Transverse colon (tissue), 4 donors: ENCODE data around the gene MSL3. TPM values are rescaled to one million over a fixed set of nuclear protein-coding genes. Genes with fewer than 3 reads are reported as not detected.
A peak's percentile ranks its signal among the peaks of the same experiment; 100 is the strongest.

Experiments used
- DNase-seq: peaks from one replicate; pipeline ENCODE4 v3.0.0-alpha.2; 2019
- H3K27ac ChIP-seq, 4 donors: fragments of 200-600 bp; sonication (generic); 2 replicates each; pipeline ENCODE4 v1.5.1; 2016 to 2018; ENCODE audit warnings: inconsistent platforms in 4 of 4
- H3K27me3 ChIP-seq: fragments of 200-600 bp; sonication (generic); 2 replicates; pipeline ENCODE4 v1.5.1; 2017; ENCODE audit warnings: inconsistent platforms
- H3K36me3 ChIP-seq, 4 donors: fragments of 200-600 bp; sonication (generic); 2 replicates each; pipeline ENCODE4 v1.5.1; 2017 to 2019; ENCODE audit warnings: inconsistent platforms in 4 of 4
- H3K4me1 ChIP-seq, 4 donors: fragments of 200-600 bp; sonication (generic); 2 replicates each; pipeline ENCODE4 v1.5.1; 2017 to 2020; ENCODE audit warnings: inconsistent platforms in 4 of 4
- H3K4me3 ChIP-seq, 4 donors: fragments of 200-600 bp; sonication (generic); 1 replicate in 1 of 4; 2 replicates in 3 of 4; pipeline versions ENCODE4 v1.5.1 to v1.6.1; 2017 to 2019; ENCODE audit warnings: inconsistent platforms in 4 of 4
- H3K9me3 ChIP-seq, 2 donors: fragments of 200-600 bp; sonication (generic); 2 replicates each; pipeline ENCODE4 v1.5.1; 2017 to 2019; ENCODE audit warnings: inconsistent platforms in 2 of 2
- EP300 ChIP-seq: sonication (generic); formaldehyde crosslinking; IDR thresholded peaks from one replicate; pipeline ENCODE4 v1.6.1; 2017; ENCODE audit warnings: antibody characterized with exemption, low read depth
- POLR2A ChIP-seq: fragments of 450-650 bp; IDR thresholded peaks from one replicate; pipeline ENCODE4 v1.6.1; 2016; ENCODE audit warnings: antibody characterized with exemption, mild to moderate bottlenecking, moderate library complexity
- POLR2AphosphoS5 ChIP-seq, 3 donors: sonication (generic); formaldehyde crosslinking; IDR thresholded peaks; one replicate each; pipeline ENCODE4 v1.6.1; 2016; ENCODE audit warnings: antibody characterized with exemption in 3 of 3
- WGBS, 2 donors: methylation state at CpG; one replicate each; pipeline ENCODE4 v1.1.5; 2018; ENCODE audit warnings: low coverage in 1 of 2; 5-methylcytosine and 5-hydroxymethylcytosine counted together
- in situ Hi-C, 4 donors: fragments of 200-750 bp; cut with MboI; loops; one replicate each; pipeline versions ENCODE4 v1.15.0 to v1.15.1; 2017; ENCODE audit warnings: low sequenced_read_pairs in 3 of 4, low pct_ligation_motif_present in 1 of 4, low pct_unique_long_range_greater_than_20kb in 1 of 4
- intact Hi-C: fragments of 100-400 bp; cut with DNase I; formaldehyde crosslinking; loops from one replicate; pipeline ENCODE4 v1.15.1; 2023; ENCODE audit warnings: low total_unique reads
- total RNA-seq, 4 donors: library from RNA; depleted of rRNA; stranded (reverse); fragments of >200 nt; gene quantifications; one replicate each; pipeline ENCODE4 v1.1.0, GENCODE V29; 2016
- TF ChIP-seq, protein P1 (sequence below), 5 experiments: fragments of 200-600 bp in 3 of 5; fragments of 450-650 bp in 2 of 5; sonication (generic) in 3 of 5; IDR thresholded peaks; 1 replicate in 2 of 5; 2 replicates in 3 of 5; pipeline ENCODE4 v1.5.1; 2016 to 2017; ENCODE audit warnings: antibody characterized with exemption in 5 of 5, inconsistent platforms in 3 of 5, mild to moderate bottlenecking in 2 of 5, moderate library complexity in 1 of 5

The MSL3 gene
- total RNA-seq, 4 donors from 2014 or later = 11.9 to 37.8 (median 25.9) TPM

DNA sequence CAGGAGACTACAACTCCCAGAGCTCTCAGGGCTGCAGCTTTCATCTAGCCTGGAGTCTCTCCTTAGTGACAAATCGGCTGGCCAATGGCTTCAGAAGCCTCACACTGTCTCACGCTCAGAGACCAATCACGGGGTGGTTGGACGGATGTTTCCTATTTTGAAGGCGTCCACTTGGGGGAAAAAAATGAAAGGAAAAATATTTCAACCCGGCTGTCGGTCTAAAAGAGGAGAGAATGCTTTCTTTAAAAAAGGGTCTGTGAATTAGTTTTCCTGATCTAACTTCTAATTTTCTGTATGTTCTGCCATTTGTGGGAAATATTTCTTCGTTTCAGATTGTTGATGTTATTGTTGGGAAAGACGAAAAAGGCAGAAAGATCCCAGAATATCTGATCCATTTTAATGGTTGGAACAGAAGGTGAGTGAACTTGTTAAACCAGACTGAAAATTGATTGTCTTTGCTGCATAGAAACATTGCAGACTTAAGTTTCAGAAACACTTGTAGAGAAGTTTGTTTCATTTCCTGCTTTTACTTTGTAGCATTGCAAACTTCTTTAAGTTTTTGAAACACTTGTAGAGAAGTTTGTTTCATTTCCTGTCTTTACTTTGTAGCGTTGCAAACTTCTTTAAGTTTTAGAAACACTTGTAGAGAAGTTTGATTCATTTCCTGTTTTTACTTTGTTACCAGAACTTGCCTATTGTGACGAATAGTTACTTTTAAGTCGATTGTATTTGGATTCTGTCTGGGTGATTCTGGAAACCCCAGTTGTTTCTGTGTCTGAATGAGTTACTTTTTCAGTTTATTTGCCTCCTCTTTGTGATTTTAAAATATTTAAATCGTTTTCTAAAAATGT lies 1.6 kb downstream of the MSL3 start:
- DNase-seq = peak; percentile 84
- in situ Hi-C loops = loop anchor here (25.0 kb wide), 2 partner anchors 222 to 622 kb away; no protein-coding TSS in a partner anchor
- Histone ChIP-seq H3K4me1 (peaks cover 0 to 7% (median 0%) of the 10 kb centered on the region in 4 donors), H3K27me3 (no peaks in the 10 kb centered on the region), H3K4me3 (peak overlapping the region in 3 of 4 donors; percentile 59 to 90 (median 83)), H3K9me3 (no peaks in the 10 kb centered on the region), H3K27ac (peak overlapping the region; percentile 89 to 97 (median 92)), H3K36me3 (peaks cover 0 to 6% (median 0%) of the 10 kb centered on the region in 4 donors)
- peak in 1 of 3 donors; percentile 15 for TF ChIP-seq POLR2AphosphoS5 (IDR thresholded peaks at IDR 0.05)
- no peak for TF ChIP-seq EP300
- TF ChIP-seq, protein P1, sequence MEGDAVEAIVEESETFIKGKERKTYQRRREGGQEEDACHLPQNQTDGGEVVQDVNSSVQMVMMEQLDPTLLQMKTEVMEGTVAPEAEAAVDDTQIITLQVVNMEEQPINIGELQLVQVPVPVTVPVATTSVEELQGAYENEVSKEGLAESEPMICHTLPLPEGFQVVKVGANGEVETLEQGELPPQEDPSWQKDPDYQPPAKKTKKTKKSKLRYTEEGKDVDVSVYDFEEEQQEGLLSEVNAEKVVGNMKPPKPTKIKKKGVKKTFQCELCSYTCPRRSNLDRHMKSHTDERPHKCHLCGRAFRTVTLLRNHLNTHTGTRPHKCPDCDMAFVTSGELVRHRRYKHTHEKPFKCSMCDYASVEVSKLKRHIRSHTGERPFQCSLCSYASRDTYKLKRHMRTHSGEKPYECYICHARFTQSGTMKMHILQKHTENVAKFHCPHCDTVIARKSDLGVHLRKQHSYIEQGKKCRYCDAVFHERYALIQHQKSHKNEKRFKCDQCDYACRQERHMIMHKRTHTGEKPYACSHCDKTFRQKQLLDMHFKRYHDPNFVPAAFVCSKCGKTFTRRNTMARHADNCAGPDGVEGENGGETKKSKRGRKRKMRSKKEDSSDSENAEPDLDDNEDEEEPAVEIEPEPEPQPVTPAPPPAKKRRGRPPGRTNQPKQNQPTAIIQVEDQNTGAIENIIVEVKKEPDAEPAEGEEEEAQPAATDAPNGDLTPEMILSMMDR (IDR thresholded peaks at IDR 0.05) = peak in 2 of 5 experiments; percentile 10 to 18
- no peak for TF ChIP-seq POLR2A
- 0 to 22% methylated on average over 3 to 13 of the region's 13 CpGs for WGBS, 2 donors
- intact Hi-C loops = loop anchor here (10.0 kb wide), 1 partner anchor 225 kb away; no protein-coding TSS in a partner anchor

DNA sequence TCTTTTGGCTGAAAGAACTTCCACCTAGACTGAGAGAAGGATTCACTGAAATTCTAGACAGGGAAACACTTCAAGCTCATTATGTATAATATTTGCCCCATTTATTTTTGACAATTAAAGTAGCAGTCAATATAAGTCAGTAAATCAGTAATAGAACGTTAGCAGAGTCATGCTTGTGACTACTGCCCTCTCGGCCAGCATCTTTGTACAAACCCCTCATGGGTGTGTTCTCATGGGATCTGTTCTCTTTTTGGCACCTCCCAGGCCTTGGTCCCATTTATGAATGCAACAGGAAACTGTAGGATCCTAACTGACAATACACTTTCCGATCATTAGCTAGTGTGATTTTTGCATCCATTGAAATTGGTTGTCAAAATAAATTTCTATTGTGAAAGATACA lies 2.9 kb downstream of the MSL3 start:
- no peak for TF ChIP-seq EP300
- TF ChIP-seq POLR2AphosphoS5 (IDR thresholded peaks at IDR 0.05) = no peak
- no peak for TF ChIP-seq POLR2A
- TF ChIP-seq, protein P1 (IDR thresholded peaks at IDR 0.05) = no peak
- no peaks in the 10 kb centered on the region for H3K9me3 ChIP-seq
- no peak for DNase-seq
- in situ Hi-C loops = loop anchor here (25.0 kb wide), 2 partner anchors 224 to 624 kb away; no protein-coding TSS in a partner anchor
- peak overlapping the region in 2 of 4 donors; percentile 92 to 97 for H3K27ac ChIP-seq
- peaks cover 0 to 7% (median 0%) of the 10 kb centered on the region in 4 donors for H3K4me1 ChIP-seq
- 53 to 80% methylated on average over 1 to 3 of the region's 3 CpGs for WGBS, 2 donors
- no peak overlapping the region for H3K4me3 ChIP-seq
- intact Hi-C loops = no loop called here
- no peaks in the 10 kb centered on the region for H3K27me3 ChIP-seq
- peaks cover 0 to 6% (median 0%) of the 10 kb centered on the region in 4 donors for H3K36me3 ChIP-seq

DNA sequence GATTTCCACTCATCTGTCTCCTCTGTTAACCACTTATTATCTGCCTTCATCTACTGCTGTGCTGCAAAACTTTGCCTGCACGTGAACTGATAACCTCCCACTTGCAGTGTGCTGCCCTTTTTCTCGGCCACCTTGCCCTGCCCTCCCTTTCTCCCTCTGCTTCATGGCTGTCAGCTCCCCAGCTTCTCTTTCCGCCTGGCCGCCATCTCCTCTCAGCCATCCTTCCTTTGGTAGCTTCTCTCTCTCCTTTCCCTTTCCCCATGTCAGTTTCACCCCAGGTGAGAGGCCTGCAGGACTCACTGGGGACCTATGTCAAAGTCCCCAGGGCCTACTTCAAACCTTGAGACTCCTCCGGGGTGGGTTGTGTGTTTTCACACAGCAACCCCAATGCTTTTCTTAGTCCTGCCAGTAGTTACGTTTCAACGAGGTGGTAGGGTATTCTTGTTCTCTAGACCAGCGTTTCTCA lies 6.6 kb downstream of the MSL3 start:
- no peak for TF ChIP-seq EP300
- TF ChIP-seq POLR2AphosphoS5 (IDR thresholded peaks at IDR 0.05) = no peak
- TF ChIP-seq, protein P1 (IDR thresholded peaks at IDR 0.05) = no peak
- TF ChIP-seq POLR2A = no peak
- WGBS, 2 donors = 58 to 80% methylated on average over 2 to 8 of the region's 8 CpGs
- intact Hi-C loops = no loop called here
- Histone ChIP-seq H3K4me1 (peaks cover 0 to 4% (median 0%) of the 10 kb centered on the region in 4 donors), H3K27me3 (no peaks in the 10 kb centered on the region), H3K36me3 (peaks cover 0 to 6% (median 0%) of the 10 kb centered on the region in 4 donors), H3K27ac (no peak overlapping the region), H3K4me3 (no peak overlapping the region), H3K9me3 (no peaks in the 10 kb centered on the region)
- in situ Hi-C loops = loop anchor here (25.0 kb wide), 2 partner anchors 227 to 627 kb away; no protein-coding TSS in a partner anchor
- DNase-seq = no peak

DNA sequence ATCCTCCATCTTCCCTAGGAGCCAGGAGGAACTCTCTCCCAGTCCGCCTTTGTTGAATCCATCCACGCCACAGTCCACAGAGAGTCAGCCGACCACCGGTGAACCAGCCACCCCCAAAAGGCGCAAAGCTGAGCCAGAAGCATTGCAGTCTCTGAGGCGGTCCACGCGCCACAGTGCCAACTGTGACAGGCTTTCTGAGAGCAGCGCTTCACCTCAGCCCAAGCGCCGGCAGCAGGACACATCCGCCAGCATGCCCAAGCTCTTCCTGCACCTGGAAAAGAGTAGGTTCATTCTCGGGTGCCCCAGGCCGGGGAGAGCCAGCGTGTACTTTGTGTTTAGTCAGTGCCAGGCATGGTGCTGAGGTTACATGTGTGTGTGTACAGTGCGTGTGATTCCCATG lies 7.4 kb downstream of the MSL3 start:
- no peaks in the 10 kb centered on the region for H3K4me1 ChIP-seq
- no peak overlapping the region for H3K27ac ChIP-seq
- intact Hi-C loops = no loop called here
- no peaks in the 10 kb centered on the region for H3K9me3 ChIP-seq
- TF ChIP-seq, protein P1 (IDR thresholded peaks at IDR 0.05) = no peak
- TF ChIP-seq POLR2AphosphoS5 (IDR thresholded peaks at IDR 0.05) (no peak), EP300 (no peak), POLR2A (no peak)
- DNase-seq = no peak
- no peak overlapping the region for H3K4me3 ChIP-seq
- in situ Hi-C loops = loop anchor here (25.0 kb wide), 2 partner anchors 228 to 628 kb away; no protein-coding TSS in a partner anchor
- no peaks in the 10 kb centered on the region for H3K27me3 ChIP-seq
- peaks cover 0 to 6% (median 0%) of the 10 kb centered on the region in 4 donors for H3K36me3 ChIP-seq
- WGBS, 2 donors = 88% methylated on average over 16 of the region's 16 CpGs; no CpG with 5 or more reads in 1 of the 2 donors
